ENCODE results near the gene LCLAT1. TPM values are rescaled to one million over a fixed set of nuclear protein-coding genes. Genes with fewer than 3 reads are reported as not detected.

Gene LCLAT1
- total RNA-seq, 4 donors from 2014 or later = 47.3 to 68.7 (median 54.1) TPM

- intact Hi-C loops (cut with DNase I) = no loop called here
- no peak overlapping the region for H3K4me3 ChIP-seq (replicated peaks in 1 of 3)
- TF ChIP-seq POLR2A (IDR thresholded peaks at IDR 0.05) = no peak
- TF ChIP-seq, protein P1, sequence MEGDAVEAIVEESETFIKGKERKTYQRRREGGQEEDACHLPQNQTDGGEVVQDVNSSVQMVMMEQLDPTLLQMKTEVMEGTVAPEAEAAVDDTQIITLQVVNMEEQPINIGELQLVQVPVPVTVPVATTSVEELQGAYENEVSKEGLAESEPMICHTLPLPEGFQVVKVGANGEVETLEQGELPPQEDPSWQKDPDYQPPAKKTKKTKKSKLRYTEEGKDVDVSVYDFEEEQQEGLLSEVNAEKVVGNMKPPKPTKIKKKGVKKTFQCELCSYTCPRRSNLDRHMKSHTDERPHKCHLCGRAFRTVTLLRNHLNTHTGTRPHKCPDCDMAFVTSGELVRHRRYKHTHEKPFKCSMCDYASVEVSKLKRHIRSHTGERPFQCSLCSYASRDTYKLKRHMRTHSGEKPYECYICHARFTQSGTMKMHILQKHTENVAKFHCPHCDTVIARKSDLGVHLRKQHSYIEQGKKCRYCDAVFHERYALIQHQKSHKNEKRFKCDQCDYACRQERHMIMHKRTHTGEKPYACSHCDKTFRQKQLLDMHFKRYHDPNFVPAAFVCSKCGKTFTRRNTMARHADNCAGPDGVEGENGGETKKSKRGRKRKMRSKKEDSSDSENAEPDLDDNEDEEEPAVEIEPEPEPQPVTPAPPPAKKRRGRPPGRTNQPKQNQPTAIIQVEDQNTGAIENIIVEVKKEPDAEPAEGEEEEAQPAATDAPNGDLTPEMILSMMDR (IDR thresholded peaks at IDR 0.05) = no peak
- H3K4me1 ChIP-seq = no peaks in the 10 kb centered on the region
- WGBS, 2 donors = 88 to 92% methylated on average over 7 of the region's 7 CpGs
- no peaks in the 10 kb centered on the region for H3K9me3 ChIP-seq
- no peaks in the 10 kb centered on the region for H3K36me3 ChIP-seq
- no peak overlapping the region for H3K27ac ChIP-seq
- no peaks in the 10 kb centered on the region for H3K27me3 ChIP-seq
- no peak for DNase-seq
Measured at GRCh38 chr2:30692829-30693275, 245.8 kb downstream of the LCLAT1 start.

Small RNAs within 50 kb of the gene (small RNA-seq; reads per million reads assigned to genes)
- gene AC073255.1 = not detected

Other genes starting within 250 kb of the LCLAT1 start
- gene LBH, start 215.7 kb upstream of the LCLAT1 start, total RNA-seq = 100 to 1,000 TPM; 104 to 206 (median 126) TPM

Measured in thyroid gland (tissue), 4 donors.